NCI-H146 treated with DMSO at 0.1 percent for 48 hours (cell line): Measurements from ENCODE around the gene PPP1R13B.

Source experiments
- DNase-seq: peaks from one replicate; lab custom pipeline; 2025; ENCODE audit not compliant: unreplicated experiment; lab: John Stamatoyannopoulos, UW

Gene PPP1R13B

DNA sequence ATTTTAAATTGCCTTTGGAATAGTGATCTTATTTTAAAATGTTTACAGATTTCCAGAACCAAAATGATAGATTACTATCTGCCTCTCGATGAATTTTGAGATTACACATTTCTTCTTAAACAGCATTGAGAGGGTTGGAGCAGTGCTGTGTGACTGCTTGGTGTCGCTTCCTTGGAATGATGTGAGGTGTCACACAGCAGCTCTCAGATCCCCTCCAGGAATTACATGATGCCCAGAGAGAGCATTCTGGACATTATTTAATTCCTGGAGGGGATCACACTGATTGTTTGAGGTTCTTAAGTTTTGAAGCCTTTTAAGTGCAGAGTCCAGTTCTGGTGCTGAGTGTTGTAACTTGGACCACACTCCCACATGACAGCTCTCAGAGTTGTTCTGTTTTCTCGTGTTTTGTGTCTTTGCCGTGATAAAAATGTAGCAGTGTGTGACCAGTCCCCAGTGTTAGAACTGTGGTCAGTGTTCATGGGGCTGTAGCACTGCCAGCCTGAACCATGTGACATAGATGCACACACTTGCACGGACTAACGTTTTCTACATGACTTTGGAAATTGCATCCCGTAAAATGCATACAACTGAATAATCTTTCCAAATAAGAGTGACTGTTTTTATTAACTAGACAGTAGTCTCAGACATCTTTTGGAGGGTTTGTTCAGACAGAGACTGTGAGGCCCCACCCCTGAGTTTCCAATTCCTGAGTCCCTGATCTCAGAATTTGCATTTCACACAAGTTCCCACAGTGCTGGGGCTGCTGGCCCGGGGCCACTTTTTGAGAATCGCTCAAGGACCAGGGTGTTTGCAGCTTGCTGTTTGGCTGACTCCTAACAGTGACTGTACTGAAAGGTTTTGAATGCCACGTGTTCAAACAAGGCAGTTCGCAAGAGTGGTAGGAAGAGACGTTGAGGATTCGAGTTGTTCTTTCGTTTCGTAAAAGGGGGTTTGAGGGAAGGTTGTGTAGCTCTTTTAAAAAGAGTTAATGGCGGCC, 158.2 kb downstream of the PPP1R13B start:
- no peak for DNase-seq

DNA sequence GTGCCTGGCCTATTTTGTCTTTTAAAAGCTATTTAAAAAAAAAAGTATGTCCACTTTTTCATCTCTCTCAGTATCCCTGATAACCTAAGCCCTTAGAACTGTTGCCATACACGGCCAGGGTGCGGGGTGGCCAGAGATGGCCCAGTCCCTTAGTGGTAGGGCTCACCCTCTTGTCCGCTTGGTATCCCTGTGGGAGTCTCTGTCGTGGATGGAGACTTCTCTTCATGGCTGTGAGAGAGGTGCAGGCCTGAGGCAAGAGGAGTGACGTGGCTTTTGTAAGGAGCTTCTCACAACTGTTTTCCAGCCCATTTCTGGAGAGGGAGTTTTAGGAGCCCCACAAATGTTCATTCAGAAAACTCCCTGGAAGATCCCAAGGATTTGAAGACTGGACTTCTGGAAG, 158.9 kb downstream of the PPP1R13B start:
- no peak for DNase-seq

DNA sequence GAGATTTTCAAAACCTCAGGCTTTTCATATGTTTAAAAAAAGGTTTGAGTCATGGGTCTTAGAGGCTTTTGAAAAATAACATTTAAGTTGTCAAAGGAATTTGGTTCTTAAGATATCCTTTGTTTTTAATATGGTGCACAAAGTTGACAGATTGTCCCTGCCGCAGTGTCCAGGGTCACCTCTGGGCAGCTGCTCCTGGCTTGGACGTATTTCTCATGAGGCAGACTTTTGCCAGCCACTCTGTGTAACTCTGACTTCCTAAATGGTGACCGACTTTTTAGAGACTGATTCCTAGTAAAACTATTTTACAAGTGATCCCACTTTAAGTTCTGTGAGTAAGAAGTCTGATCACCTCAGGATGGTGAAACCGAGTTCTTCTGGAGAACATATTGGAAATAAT, 159.7 kb downstream of the PPP1R13B start:
- no peak for DNase-seq

DNA sequence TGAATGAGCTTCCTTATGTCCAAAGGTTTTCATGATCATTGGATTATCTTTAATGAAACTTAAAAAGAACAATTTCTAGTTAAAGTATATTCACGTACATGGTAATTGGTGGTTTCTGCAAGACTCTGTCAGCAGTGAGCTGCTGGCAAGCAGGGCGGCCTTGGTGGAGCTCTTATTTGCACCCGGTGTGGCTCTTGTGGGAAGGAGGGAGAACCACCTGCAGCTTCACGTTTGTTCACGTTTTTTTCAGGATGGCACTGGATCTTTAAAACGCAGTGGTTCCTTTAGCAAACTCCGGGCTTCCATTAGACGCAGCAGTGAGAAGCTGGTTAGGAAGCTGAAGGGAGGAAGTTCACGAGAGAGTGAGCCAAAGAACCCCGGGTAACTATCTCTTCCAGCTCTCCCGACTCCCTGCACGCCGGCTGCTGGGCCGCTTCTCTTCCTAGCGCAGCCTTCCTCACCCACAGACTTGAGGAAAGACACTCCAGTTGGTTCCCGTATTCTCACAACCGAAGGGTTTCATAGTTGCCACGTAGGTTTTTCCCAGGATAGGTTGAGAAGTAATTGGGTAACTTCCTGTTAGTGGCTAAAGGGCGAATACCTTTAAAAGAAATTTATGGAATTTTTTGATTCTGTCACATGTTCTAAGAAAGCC, 160.4 kb downstream of the PPP1R13B start:
- DNase-seq = no peak

DNA sequence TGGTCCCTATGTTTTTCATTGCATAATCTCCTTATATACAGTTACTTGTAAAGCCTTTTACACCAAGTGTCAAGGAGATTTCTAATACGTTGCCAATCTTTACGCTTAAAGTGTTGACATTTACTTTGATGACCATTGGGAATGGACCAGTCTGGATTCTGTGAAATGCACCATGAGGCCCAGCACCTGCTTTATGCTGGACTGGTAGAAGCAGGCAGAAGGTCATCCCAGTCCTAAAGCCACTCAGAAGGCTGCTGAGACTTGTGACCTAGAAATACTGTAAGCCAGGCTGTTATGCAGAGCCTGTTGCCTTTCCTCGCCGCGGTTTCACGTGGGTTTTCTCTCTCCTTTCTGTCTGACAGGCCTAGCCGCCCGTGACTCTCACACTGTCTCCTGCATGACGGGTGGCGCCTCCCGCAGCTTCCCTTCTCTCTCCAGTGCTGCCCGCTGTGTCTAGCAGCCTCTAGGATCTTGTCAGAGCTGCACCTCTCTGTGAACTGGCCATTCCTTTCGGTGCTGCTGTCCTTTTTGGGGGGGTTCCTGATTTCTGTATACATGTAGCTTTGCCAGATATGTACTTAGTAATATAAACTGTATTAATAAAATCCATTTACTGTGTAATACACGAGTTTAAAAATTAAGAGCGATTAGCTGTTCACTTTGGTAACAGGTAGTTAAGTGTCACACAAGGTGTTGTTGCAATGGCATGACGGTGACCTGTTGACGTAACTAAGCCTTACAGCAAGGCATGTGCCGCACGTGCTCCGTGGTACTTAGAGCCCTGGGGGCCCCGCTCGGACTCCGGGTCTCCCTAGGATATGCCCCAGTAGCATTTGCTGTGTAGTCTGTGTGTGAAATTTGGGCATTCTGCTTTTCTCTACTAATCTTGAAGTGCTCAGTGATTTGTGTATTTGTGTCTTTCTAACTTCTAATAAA, 161.8 kb downstream of the PPP1R13B start:
- no peak for DNase-seq

DNA sequence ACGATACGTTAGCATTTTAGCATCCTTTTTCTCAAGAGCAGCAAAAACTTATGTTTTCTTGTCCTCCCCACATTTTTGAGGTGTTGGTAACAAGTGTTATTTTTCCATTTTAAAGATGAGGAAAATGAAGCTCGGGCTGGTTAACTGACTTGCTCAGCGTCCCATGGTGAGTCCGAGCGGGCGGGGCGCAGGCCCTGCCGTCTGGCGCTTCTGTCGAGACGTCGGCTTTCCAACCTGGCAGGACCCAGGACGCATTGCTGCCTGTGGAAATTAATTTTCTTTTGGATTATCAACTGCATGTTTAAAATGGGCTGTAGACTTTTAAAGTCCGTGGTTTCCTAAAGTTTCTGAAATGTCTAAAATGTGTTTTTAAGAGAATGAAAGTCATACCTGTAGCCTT, 162.5 kb downstream of the PPP1R13B start:
- no peak for DNase-seq

DNA sequence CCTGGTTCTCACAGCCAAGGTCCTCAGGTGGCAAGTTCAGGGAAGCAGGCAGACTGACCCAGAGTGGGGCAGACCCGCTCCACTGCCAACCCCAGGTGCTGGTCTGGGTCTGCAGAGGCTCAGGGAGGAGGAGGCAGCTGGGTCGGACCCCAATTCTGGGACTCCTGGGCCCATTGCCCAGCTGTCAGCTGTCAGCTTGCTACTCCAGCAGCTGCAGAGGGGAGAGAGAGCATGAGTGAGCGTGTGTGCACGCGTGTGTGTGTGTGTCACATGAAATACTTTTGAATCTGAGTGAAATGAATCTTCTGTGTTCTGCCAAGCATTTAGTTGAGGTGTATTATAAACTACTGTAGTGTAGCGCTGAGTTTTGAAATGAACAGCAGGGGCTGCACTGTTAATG, 162.9 kb downstream of the PPP1R13B start:
- no peak for DNase-seq
